HEK293T (cell line): ENCODE measurements around the gene DMD.

Experiments
- ARNT ChIP-seq: fragments of 450-650 bp; IDR thresholded peaks from 2 replicates; pipeline ENCODE4 v1.6.1; 2017; ENCODE audit warnings: mild to moderate bottlenecking
- BHLHE40 ChIP-seq: fragments of 450-650 bp; IDR thresholded peaks from 2 replicates; pipeline ENCODE4 v1.6.1; 2016; ENCODE audit warnings: mild to moderate bottlenecking, moderate library complexity, borderline replicate concordance
- CTBP1 ChIP-seq: fragments of 450-650 bp; IDR thresholded peaks from 2 replicates; pipeline ENCODE4 v1.6.1; 2016; ENCODE audit warnings: borderline replicate concordance
- FOXA1 ChIP-seq: fragments of 450-650 bp; IDR thresholded peaks from 2 replicates; pipeline ENCODE4 v1.6.1; 2016; ENCODE audit warnings: mild to moderate bottlenecking
- FOXK2 ChIP-seq: fragments of 450-650 bp; IDR thresholded peaks from 2 replicates; pipeline ENCODE4 v1.6.1; 2016; ENCODE audit warnings: mild to moderate bottlenecking
- FOXM1 ChIP-seq: fragments of 450-650 bp; IDR thresholded peaks from 2 replicates; pipeline ENCODE4 v1.6.1; 2017; ENCODE audit warnings: mild to moderate bottlenecking, borderline replicate concordance
- HDGF ChIP-seq: fragments of 450-650 bp; IDR thresholded peaks from 2 replicates; pipeline ENCODE4 v1.6.1; 2017; ENCODE audit warnings: antibody characterized with exemption, borderline replicate concordance
- L3MBTL2 ChIP-seq: fragments of 450-650 bp; conservative IDR thresholded peaks from 2 replicates; pipeline ENCODE4 v1.6.1; 2016; ENCODE audit warnings: mild to moderate bottlenecking
- LEF1 ChIP-seq: fragments of 450-650 bp; IDR thresholded peaks from 2 replicates; pipeline ENCODE4 v1.6.1; 2017; ENCODE audit warnings: mild to moderate bottlenecking, borderline replicate concordance
- NFRKB ChIP-seq: fragments of 450-650 bp; IDR thresholded peaks from 2 replicates; pipeline ENCODE4 v1.6.1; 2016; ENCODE audit warnings: mild to moderate bottlenecking, moderate library complexity
- PKNOX1 ChIP-seq: fragments of 450-650 bp; IDR thresholded peaks from 2 replicates; pipeline ENCODE4 v1.6.1; 2016
- SP1 ChIP-seq: fragments of 450-650 bp; IDR thresholded peaks from 2 replicates; pipeline ENCODE4 v1.6.1; 2017
- SUZ12 ChIP-seq: fragments of 450-650 bp; IDR thresholded peaks from 2 replicates; pipeline ENCODE4 v1.6.1; 2016; ENCODE audit warnings: mild to moderate bottlenecking

GRCh38 chrX:31227250-31227649, 1984.1 kb downstream of the DMD start:
- no peak for TF ChIP-seq SUZ12
- no peak for TF ChIP-seq PKNOX1
- TF ChIP-seq L3MBTL2 = no peak
- no peak for TF ChIP-seq LEF1
- TF ChIP-seq FOXM1 = no peak
- no peak for TF ChIP-seq FOXK2
- no peak for TF ChIP-seq BHLHE40
- no peak for TF ChIP-seq FOXA1
- no peak for TF ChIP-seq ARNT
- TF ChIP-seq NFRKB = no peak
- no peak for TF ChIP-seq CTBP1
- no peak for TF ChIP-seq SP1
- TF ChIP-seq HDGF = no peak
